ENCODE data around the gene MOB1B. TPM values are rescaled to one million over a fixed set of nuclear protein-coding genes. Genes with fewer than 3 reads are reported as not detected.

MOB1B gene
- total and polyA plus RNA-seq, 10 of the 15 experiments (the other 5 are each of a cell fraction or from before 2014, with no cell fraction given), result 1.9 to 11.4 (median 6.1) TPM

GRCh38 chr4:70935038-70935695 lies 33.0 kb downstream of the MOB1B start (continued):
- no peak for TF ChIP-seq ZBTB4 (CRISPR knock-in tag; IDR thresholded peaks at IDR 0.05)

GRCh38 chr4:70936200-70936787 lies 34.1 kb downstream of the MOB1B start:
- TF ChIP-seq TAF1 (IDR thresholded peaks at IDR 0.05; ENCODE audit: borderline replicate concordance, low read depth, low read length), result no peak
- TF ChIP-seq TCF7 (IDR thresholded peaks at IDR 0.05; ENCODE audit: borderline replicate concordance), result peak; percentile 75
- peak; percentile 59 for TF ChIP-seq RUNX3 (IDR thresholded peaks at IDR 0.05; ENCODE audit: low read length)
- no peak for TF ChIP-seq ZBTB40 (IDR thresholded peaks at IDR 0.05; ENCODE audit: borderline replicate concordance)
- CTCF ChIA-PET, result interaction anchor here (0.6 to 1.5 kb wide), 3 partner anchors 51 to 192 kb away, joined by 3 to 4 read pairs (median 3); no protein-coding TSS in a partner anchor
- FAIRE-seq, result peak; percentile 13
- Histone ChIP-seq H3K4me3 (no peak overlapping the region), H3K36me3 (ENCODE audit: control insufficient read depth in 2 of 2, insufficient read depth in 2 of 2, low read length in 1 of 2) (no peaks in the 10 kb centered on the region), H3K79me2 (ENCODE audit: control insufficient read depth, insufficient read depth, low read length) (no peaks in the 10 kb centered on the region), H3K27ac (ENCODE audit: control insufficient read depth, insufficient read depth) (no peak overlapping the region), H3K4me2 (ENCODE audit: control insufficient read depth, insufficient read depth) (0 out of 2 replicates have a peak overlapping the region, but pooled peaks have one; percentile 4), H3K9me3 (replicated peaks; ENCODE audit: control insufficient read depth, insufficient read depth, low read length) (peaks cover 3% of the 10 kb centered on the region; the same call in 2 of the 3 replicates), H4K20me1 (ENCODE audit: control insufficient read depth, insufficient read depth) (no peaks in the 10 kb centered on the region), H3K4me1 (ENCODE audit: control insufficient read depth, insufficient read depth, low read length) (peaks cover 4% of the 10 kb centered on the region; the same call in 1 of the 2 replicates), H3K27me3 (replicated peaks in 1 of 2; ENCODE audit: control insufficient read depth in 2 of 2, insufficient read depth in 2 of 2, low read length in 1 of 2) (no peaks in the 10 kb centered on the region), H2AFZ (ENCODE audit: control insufficient read depth, low read depth, low read length) (no peak overlapping the region), H3K9ac (ENCODE audit: control insufficient read depth, insufficient read depth, low read length) (no peak overlapping the region)
- BruUV-seq (replicated peaks), result no TSS peak
- intact Hi-C loops (cut with micrococcal nuclease; ENCODE audit: unreplicated experiment), result no loop called here
- peak; percentile 43 for ATAC-seq
- RAD21 ChIA-PET (ENCODE audit: unreplicated experiment), result no interaction called here
- SMC1A ChIA-PET (ENCODE audit: uncharacterized antibody, unreplicated experiment), result interaction anchor here (0.5 to 1.9 kb wide), 7 partner anchors 9 to 357 kb away, joined by 3 to 8 read pairs (median 3); no protein-coding TSS in a partner anchor
- POLR2A ChIA-PET, result no interaction called here
- in situ Hi-C loops (cut with MboI), result no loop called here
- WGBS (ENCODE audit: insufficient coverage, insufficient replicate concordance, low lambda C conversion rate, missing lambda C conversion rate), result 99% methylated on average over 4 of the region's 4 CpGs
- DNase-seq (ENCODE audit: low read depth, low spot score), result no peak
